GM21717 (cell line): Measurements from ENCODE around the gene SLC41A3.

Experiments used
- ATAC-seq: cut with Tn5 transposase; IDR thresholded peaks from one replicate; pipeline ENCODE4 v1.9.1; 2021; ENCODE audit warnings: mild to moderate bottlenecking, moderate library complexity; ENCODE audit not compliant: unreplicated experiment

SLC41A3 gene

DNA sequence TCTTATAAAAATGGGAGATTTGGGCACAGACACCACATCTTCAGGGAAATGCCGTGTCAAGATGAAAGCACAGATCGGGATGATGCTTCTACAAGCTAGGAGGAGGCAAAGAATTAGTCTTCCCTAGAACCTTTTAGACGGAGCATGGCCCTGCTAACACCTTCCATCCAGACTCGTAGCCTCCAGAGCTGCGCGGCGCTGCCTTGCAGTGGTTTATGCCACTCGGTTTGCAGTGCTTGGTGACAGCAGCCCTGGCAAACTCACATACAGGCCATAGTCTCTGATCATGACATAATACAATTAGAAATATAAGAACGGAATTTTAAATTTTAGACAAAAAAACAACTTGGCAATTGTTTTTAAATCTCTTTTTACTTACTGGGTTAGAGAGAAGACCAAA, 37.1 kb upstream of the SLC41A3 start:
- no peak for ATAC-seq

GRCh38 chr3:126119976-126120375, 36.1 kb upstream of the SLC41A3 start:
- no peak for ATAC-seq

- ATAC-seq, result no peak
These were observed 35.2 kb upstream of the SLC41A3 start for GRCh38 chr3:126119008-126119675.

- no peak for ATAC-seq
These were observed 34.7 kb upstream of the SLC41A3 start for GRCh38 chr3:126118591-126118990.

- ATAC-seq, result no peak
These were observed 33.9 kb upstream of the SLC41A3 start for GRCh38 chr3:126117786-126118185.

DNA sequence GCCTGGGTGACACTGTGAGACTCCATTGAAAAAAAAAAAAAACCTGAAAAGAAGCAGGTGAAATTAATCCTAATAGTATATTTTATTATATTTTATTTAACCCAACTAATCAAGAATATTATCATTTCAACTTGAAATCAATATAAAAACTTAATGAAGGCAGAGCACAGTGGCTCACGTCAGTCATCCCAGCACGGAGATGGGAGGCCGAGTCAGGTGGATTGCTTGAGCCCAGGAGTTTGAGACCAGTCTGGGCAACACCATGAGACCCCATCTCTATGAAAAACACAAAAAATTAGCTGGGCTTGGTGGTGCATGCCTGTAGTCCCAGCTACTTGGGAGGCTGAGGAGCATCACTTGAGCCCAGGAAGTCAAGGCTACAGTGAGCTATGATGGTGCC, 33.3 kb upstream of the SLC41A3 start:
- ATAC-seq, result no peak

DNA sequence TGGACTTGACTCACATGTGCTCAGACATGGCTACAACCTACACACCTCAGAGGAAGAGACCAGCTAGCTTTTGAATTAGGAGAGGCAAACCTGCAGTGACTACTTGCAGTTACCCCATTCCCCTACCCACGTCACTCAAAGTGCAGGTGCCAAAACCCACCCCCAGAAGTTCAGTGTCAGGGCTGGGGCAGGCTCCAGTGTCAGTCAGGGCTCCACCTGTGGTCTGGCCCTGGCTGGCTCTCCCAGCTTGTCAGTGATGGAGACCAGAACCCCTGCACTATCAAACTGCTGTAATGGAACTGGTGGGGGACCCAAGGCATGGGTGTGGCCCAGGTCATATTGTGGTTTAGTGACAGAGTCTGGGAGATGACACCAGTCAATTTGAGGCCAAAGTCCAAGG, 32.6 kb upstream of the SLC41A3 start:
- no peak for ATAC-seq

DNA sequence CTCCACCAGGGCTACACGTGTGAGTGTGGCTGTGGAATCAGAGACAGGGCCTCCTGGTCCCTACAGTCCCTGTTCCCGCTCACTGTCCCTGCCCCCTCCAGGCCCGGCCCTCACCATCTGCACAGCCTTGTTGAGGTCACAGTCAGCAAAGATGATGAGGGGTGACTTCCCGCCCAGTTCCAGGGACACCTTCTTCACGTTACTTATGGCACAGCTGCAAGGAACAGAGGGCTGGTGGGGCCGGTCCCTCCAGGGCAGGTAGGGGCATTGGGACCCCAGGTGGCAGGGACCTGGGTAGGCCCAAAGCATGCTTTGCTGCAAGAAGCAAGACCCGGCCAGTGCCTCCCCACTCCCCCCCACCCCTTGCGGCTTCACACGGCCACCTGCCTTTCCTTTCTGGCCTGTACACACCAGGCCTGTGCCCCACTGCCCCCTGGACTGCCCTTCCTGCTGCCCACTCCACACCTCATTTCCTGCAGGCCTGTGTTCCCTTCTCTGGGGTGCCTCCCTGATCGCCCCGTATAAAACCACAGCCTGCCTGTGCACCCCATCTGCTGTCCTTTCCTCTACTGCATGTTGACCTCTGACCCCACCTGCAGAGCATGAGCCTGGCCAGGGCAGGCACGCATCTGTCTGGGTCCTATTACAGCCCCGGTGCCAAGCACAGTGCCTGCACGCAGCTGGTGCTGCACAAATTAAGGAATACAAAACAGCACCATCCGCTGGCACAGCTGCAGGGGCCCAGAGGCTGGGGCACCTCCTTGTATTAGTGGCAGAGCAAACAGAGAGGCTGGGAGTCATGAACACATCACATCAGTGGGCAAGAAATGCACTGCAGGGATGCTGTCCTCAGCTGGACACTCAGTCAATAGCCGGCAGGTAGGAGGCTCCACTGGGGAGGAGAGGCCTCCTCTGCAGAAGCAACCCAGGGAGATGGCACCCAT, 30.8 kb upstream of the SLC41A3 start:
- ATAC-seq, result no peak

DNA sequence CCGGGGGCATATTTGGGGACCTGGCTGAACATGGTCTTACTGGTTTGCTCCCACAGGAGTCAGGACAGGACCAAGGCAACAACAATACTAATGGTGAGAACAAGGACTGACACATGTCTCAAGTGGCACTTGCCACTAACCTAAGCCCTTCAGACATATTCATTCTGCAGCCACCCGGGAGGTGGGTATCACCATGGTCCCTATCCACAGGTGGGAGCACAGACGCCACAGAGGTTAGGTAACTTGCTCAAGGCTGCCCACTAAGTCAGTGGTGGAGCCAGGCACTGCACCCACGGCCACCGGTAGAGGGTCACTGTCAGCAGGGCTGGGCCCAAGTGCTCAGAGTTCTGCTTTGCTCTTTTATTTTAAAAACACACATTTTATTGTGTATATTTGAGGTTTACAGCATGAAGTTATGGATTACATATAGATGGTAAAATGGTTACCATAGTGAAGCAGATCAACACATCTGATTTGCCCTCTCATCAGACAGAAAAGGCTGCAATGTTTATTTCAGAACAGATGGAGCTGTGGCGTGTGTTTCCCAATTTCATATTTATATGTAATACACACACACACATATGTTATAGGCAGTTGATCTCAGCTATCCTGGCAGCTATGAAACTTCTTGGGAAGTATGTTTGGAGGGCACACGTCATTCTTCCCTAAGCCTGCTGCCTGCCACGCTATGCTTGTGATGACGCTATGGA, 30.0 kb upstream of the SLC41A3 start:
- no peak for ATAC-seq

GRCh38 chr3:126113238-126113555, 29.3 kb upstream of the SLC41A3 start:
- no peak for ATAC-seq

- ATAC-seq, result no peak
These were observed 28.8 kb upstream of the SLC41A3 start for GRCh38 chr3:126112531-126113237.

DNA sequence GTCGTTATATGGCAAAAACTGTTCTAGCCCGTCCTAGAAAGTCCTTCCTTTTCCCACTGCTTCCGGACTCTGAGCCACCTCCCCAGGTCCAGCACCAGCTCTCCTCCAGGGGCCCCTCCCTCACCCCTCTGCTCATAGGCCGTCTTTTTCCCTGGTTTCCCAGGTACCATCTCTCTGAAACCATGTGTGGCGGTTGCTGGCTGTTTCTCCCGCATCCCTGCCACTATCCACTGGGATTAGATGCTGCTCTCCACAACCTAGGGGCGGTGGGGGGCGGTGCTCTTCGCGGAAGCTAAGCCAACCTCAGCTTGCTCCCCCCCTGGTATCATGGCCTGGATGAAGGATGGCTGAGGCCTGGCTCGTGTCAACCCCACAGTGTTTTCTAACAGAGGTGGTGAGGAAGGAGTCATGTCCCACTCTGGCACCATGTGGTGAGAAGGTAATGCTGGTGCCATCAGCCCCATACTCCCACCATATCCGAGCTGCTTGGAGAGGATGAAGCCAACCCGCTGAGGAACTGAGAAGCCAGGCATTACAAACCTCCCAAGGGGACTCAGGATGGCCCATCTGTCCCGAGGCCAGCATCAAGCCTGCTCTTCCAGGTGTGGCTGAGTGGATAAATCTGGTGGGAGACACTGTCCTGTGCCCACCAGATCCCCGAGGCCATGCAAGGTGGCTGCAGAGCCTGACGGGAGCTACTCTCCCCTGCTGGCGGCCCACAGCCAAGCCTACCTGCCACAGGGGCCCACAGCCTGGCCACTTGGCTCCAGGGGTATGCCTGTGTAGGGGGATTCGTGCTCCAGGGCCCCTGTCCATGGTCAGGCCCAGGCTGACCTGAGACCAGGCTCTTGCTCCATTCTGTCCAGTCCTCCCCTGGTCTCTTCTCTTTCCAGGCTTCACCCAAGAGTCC, 27.9 kb upstream of the SLC41A3 start:
- ATAC-seq, result no peak

GRCh38 chr3:126111126-126111551, 27.2 kb upstream of the SLC41A3 start:
- ATAC-seq, result no peak

GRCh38 chr3:126110431-126111125, 26.7 kb upstream of the SLC41A3 start:
- ATAC-seq, result no peak

GRCh38 chr3:126109880-126110235, 25.9 kb upstream of the SLC41A3 start:
- no peak for ATAC-seq

GRCh38 chr3:126109146-126109879, 25.4 kb upstream of the SLC41A3 start:
- ATAC-seq, result no peak

DNA sequence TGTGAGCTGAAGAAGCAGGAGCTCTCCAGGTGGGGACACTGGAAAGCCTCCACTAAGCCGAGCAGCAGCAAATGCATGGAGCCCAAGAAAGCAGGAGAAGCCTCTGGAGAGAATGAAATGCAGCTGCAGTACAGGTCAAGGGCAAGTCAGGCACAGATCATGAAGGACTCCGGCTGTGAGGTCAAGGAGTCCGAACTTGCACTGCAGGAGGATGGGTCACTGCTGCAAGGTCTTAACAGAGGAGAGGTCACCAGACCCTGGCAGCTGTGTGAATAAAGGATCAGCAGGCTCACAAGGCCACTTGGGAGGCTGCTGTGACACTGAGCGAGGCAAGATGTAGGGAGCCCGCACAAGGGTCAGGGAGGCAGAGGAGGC, 24.7 kb upstream of the SLC41A3 start:
- ATAC-seq, result no peak

- no peak for ATAC-seq
These were observed 24.2 kb upstream of the SLC41A3 start for GRCh38 chr3:126107957-126108675.
